ENCODE data around the gene KCNMB4.
"Not testable (repeated sequence)": the region's sequence is repeated elsewhere in the genome, so short reads cannot be mapped to it uniquely, and the experiment has no call there.

KCNMB4 gene

DNA sequence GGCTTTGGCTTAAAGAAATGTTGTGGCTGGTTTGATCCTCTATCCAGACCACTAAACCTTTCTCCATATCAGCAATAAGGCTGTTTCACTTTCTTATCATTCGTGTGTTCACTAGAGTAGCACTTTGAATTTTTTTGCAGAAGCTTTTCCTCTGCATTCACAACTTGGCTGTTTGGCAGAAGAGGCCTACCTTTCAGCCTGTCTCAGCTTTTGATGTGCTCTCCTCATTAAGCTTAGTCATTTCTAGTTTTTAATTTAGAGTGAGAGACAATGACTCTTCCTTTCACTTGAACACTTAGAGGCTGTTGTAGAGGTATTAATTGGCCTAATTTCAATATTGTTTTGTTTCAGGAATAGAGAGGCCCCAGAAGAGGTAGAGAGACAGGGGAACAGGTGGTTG is 13.8 kb downstream of the KCNMB4 start:
- no peak for DNase-seq

DNA sequence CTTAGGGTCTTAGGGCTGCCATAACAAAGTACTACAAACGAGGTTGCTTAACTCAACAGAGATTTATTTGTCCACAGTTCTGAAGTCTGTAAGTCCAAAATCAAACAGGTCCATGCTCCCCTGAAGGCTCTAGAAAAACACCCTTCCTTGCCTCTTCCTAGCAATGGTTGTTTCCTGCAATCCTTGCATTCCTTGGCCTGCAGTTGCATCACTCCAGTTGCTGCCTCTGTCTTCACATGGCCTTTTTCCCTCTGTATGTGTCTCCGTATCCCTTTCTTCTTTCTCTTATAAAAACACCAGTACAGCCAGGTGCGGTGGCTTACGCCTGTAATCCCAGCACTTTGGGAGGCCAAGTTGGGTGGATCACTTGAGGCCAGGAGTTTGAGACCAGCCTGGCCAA is 17.4 kb downstream of the KCNMB4 start:
- DNase-seq, result no peak

DNA sequence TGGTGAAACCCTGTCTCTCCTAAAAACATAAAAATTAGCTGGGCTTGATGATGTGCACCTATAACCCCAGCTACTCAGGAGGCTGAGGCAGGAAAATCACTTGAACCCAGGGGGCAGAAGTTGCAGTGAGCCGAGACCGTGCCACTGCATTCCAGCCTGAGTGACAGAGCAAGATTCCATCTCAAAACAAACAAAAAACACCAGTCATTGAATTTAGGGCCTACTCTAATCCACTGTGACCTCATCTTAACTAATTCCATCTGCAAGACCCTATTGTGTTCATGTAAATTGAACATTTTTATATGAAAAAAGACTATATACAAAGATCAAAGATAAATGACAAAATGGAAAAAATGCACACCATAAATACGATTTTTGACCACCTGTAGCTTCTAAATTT is 17.8 kb downstream of the KCNMB4 start:
- no peak for DNase-seq

DNA sequence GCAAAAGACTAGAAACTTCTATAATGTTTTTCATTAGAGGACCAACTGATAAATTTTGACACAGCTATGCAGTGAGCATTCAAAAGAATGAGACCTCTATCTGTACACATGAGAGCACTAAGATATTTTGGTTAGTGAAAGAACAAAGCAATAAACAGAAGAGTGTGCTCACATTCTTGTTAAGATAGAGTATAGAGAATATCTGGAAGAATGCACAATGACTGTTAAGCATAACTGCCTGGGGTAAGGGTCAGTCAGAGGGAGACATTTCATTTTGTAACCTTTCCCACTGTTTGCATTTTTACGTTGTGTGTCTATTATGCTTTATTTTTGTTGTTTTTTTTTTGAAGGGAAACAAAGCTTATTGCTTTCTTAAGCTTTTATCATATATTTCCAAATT is 20.7 kb downstream of the KCNMB4 start:
- no peak for DNase-seq

DNA sequence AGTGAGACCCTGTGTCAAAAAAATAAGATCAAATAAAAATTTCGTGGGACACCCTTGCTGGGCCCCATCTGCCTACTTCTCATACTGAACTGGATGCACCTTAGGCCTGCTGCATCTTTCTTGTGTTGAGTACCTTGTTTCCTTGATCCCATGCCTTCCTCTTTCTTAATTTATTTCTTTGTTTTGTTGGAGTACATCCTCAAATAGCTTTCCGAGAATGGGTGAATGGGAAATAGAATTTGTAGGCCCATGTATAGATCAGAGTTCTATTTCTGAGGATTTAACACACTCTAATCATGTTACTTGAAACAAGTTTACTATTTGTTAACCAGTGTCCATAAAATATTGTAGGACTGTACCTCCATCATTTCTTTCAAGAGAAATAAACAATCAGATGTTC is 23.6 kb downstream of the KCNMB4 start:
- no peak for DNase-seq

DNA sequence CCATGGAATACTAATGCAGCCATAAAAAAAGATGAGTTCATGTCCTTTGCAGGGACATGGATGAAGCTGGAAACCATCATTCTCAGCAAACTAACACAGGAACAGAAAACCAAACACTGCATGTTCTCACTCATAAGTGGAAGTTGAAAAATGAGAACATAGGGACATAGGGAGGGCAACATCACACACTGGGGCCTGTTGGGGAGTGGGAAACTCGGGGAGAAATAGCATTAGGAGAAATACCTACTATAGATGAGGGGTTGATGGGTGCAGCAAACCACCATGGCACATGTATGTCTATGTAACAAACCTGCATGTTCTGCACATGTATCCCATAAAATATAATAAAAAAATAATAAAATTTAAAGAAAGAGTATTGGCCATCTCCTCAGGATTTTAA is 26.5 kb downstream of the KCNMB4 start:
- not testable (repeated sequence) for DNase-seq

DNA sequence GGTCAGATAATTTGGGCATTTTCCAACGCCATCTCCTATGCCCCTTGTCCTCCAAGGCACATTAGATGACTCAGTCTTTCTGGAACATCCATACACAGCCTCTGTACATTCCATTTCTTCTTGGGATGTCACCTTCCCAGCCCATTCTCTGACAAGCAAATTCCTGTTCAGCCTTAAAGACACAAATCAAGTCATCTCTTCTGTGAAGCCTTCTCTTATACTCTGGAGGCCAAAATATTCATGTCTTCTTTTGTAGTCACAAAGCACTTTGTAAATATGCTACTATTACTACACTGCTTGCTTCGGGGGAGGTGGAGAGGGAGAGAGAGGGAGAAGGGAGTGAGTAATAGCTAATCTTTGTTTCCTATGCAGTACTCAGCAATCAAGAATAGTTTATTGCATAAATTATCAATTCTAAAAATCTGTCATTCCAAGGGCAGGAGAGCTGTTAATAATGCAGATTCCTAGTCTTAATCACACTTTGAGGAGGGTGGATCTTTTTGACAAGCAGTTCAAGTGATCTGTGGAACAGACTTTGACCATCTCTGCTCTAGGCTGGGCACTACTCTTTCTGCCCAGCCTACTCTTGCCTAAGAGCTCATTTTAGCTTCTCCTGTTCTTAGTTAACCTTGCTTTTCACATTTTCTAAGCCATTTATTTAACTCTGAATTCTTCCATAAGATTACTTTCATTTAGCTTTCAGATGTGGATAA is 27.9 kb downstream of the KCNMB4 start:
- no peak for DNase-seq

DNA sequence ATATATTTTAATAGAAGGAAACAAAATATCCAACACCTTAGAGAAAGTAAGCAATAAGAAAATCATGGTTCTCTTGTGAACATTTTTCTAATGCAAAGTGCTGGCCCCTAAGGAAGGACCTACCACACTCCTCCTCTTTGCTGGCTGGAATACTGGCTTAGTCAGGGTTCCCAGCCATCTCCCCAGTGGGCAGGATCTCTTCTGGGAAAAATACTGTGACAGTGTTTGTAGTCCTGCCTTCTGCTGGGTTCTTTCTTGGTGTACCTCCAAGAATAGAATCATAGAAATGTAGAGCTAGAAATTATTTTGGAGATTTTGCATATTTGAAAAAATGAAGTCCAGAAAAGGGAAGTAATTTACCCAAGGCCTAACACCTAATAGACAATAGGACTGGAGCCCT is 31.9 kb downstream of the KCNMB4 start:
- no peak for DNase-seq

DNA sequence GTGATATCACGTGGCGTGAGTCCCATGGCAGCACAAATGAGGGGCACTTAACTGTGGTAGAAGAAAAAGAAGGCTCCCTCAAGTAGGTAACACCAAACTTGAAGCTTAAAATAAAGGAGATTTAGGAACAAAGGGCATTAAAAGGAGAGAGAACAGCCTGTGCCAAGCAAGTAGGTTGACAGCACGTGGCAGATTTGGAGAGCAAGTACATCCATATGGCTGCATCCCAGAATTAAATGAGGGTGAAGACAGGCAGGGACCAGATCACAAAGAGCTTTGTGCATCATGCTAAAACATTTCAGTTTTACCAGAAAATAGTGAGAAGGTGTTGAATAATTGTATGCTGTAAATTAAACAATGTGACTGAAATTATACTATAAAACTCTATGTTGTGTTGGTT is 32.8 kb downstream of the KCNMB4 start:
- no peak for DNase-seq

DNA sequence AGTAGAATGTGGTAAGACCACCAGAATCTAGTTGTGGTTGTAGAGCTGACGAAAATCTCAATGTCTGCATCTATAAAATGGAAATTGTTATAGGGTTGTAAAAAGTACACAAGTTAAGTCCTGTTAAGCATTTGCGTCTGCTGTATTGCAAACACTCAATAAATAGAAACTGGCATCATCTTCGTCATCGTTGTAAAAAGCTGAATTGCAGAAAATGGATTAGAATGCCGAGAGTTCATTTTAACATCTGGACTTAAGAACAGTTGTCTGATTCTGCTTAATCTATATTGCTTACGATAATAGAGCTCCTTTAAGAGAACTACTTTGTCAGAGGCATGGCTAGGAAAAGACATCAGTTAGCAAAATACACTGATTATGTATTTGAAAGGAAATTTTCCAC is 33.2 kb downstream of the KCNMB4 start:
- DNase-seq, result no peak

DNA sequence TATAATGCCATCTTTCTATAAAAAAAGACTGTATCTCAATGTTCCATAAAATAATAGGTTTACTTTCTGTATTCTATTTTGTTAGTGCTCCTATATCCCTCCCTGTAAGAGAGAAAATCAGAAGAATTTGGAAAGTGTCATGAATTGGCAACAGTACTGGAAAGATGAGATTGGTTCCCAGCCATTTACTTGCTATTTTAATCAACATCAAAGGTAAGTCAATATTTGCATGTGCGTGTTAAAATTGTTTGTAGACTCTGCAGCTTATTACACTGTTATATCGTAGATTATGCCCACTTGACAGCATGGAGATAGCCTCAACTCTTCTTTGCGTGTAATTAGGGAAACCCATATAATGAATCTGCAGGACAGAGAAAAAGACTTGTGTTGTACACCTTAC is 34.0 kb downstream of the KCNMB4 start:
- DNase-seq, result no peak

DNA sequence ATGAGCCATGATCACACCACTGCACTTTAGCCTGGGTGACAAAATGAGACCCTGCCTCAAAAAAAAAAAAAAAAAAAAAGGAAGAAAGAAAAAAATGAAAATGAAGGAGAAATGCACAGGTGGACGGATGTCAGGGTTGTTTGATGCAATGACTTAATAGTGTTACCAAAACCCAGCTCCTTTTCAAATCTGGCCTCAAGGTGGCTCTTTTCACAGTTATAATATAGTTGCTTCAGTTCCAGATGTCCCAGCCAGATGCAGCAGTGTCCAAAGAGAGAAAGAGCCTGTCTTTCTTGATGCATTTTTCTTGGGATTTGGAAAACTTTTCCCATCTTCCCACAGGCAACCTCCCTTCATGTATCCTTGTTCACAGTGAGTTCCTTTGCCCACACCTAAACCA is 36.5 kb downstream of the KCNMB4 start:
- DNase-seq, result no peak

DNA sequence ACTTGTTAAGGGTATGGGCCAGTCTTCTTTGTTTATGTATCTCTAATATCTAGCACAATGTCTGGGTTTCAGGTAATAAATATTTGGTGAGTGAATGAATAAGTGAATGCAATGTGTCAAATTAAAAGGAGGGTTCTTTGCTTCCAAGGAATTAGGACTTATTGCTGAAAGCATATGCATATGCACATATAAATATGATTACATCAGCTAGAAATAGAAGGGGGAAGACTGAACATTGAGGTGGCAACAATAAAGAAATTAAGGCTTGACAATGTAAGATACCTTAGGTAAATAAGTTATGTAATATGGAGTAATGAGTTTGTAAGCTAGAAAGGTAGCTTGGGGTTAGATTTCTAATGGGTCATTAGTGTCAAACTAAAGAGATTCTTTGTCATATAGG is 37.7 kb downstream of the KCNMB4 start:
- no peak for DNase-seq

DNA sequence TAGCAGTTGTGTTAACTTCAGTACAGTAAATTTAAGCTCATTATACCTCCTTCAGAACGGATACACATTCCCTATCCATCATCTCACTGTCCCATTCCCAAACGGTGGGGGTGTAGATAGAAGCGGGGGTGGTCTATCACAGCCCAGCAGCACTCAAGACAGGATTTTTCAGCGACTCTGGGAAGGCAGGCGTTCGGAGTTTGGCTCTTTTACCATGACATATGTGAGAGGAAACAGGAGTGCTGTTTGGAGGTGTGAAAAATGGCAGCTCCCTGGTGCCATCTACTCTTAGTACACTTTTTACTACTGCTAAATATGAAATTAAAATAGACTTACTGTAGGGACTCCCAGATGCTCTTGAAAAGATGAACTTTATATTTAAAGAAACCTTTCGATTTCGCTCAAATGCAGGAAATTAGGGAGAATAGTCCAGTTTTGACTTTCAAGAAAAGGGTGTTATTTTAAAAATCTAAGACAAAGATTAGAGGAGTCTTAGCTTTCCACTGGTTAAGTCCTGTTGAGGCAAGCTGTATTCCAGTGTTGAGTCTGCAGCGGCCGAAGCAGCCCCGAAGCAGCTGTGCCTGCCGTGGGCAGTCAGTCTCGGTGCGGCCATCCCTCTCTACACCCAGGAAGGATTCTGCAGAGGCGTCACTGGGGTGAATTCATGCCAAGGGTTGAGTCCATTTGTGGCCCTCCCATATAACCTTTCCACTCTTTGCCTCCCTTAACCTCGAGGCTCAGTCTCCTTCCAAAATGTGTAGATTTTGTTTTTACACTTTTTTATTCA is 42.1 kb downstream of the KCNMB4 start:
- DNase-seq, result no peak

DNA sequence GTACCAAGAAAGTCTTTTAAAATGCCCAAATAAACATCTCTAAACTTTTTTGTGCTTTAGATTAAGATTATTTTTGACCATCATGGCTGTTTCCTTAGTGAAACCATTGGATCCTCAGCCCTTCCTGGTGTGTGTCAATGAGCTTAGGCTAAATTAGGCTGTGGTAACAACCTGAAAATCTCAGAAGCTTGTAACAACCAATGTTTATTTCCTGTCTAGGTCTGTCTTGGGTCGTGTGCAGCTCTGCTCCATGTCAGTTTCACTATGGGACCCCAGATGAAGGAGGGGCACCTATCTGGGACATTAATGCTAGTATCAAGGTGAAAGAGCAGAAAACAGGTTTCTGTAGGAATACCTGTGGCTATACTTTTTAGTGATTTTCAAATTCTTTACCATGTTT is 49.9 kb downstream of the KCNMB4 start:
- no peak for DNase-seq

DNA sequence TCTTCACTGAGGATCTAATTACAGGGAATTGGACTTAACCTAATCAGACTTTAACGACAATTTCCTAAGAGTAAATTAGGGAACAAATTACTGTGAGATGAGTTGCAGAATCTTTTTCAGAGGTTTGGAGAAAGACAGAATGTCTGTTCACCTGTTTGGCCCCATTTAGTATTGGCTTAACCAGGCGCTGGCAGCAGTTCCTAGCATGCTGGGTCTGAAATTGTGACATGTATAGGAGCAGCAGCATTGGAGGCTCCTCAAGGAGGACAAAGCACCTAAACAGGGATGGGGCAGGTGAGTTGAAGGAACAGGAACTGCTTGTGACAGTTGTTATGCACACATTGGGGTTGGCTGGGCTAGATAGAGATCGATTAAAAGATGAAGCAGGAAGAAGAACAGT is 51.0 kb downstream of the KCNMB4 start:
- DNase-seq, result no peak

DNA sequence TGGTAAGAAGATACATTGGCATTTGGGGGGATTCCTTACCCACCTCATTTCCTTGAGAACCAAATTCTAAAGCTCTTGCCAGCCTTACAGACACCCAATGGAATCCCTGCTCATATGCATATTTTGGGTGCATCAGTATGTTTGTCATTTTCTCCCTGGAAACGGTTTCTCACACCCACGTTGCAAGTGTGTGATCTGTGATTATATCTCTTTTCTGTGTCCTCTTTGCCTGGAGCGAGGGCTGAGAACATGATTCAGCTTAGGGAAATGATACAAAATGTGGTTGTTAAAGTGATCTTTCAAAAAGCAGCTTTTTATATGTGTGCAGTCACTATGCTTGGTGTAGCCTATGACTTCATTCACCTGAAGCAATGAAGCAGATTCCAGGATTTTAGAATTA is 52.0 kb downstream of the KCNMB4 start:
- DNase-seq, result no peak

DNA sequence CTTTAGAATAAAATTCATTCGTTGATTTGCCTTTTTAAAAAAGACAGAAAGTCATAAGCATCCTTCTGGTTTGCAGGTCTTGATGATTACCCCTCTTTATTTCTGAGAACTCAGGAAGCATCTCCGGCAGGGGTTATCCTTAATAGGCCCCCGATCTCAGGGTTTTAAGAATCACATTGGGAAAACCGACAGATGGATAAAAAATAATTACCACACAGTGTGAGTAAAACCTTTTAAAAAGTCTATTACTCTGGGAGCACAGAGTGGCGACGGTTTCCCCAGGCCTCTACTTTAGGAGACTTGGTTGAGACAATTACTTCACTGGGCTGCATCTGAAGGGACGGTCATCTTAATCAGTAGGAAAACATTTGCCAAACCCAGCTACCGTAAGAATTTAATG is 56.5 kb downstream of the KCNMB4 start:
- DNase-seq, result no peak

DNA sequence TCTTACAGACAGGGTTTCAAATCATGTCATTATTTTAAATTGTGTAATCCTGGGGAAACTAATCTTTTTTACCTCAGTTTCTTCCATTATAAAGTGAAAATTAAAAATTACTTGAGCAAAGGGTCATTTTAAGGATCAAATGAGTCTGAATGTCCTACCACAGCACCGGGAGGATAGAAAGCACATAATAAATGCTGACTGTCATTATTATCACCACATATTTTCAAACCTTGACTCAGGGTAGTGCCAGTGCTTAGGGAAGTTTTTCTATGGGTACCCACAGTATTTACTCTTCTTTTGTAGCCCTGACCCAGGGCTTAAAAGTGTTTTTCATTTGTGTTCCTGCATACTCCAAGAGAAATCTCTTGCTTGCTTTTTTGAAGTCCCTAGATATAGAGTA is 60.5 kb downstream of the KCNMB4 start:
- no peak for DNase-seq

DNA sequence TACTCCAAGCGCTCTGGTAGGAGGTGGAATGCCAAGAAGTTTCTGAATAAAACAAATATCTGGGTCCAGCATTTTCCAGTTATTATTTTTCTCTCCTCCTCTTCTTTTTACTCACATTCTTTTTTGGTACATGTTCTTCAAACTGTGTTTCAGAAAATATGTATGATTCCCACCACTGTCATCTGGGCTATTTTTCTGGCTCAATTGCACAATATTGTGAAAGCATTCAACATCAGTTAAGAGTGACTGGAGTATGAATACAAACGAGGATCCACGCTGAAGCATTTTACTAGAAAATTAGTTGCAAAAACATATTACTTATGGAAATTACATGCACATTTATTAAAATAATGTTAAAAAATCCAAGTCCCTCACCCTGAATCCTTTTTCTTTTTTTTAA is 61.5 kb downstream of the KCNMB4 start:
- DNase-seq, result no peak

DNA sequence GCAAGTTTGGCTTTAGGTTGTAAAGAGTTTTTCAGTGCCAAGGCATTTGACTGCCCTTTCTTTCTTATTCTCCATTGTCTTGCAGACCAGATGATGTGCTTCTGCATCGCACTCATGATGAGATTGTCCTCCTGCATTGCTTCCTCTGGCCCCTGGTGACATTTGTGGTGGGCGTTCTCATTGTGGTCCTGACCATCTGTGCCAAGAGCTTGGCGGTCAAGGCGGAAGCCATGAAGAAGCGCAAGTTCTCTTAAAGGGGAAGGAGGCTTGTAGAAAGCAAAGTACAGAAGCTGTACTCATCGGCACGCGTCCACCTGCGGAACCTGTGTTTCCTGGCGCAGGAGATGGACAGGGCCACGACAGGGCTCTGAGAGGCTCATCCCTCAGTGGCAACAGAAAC is 64.3 kb downstream of the KCNMB4 start:
- no peak for DNase-seq

DNA sequence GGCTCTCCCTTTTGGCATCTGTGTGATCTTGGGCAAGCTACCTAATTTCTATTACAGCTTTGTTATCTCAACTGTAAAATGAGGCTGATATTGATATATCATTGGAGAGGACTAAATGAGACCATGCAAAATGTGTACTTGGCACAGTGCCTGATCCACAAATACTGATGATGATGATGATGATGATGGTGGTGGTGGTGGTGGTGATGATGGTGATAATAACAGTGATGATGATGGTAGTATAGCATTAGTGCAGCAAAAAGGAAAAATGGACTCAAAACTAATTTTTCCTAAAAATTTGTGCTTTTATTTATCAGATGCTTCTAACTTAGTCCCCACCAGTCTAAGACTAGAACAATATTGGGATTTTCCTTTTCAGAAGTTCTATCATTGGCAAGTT is 70.7 kb downstream of the KCNMB4 start:
- no peak for DNase-seq

DNA sequence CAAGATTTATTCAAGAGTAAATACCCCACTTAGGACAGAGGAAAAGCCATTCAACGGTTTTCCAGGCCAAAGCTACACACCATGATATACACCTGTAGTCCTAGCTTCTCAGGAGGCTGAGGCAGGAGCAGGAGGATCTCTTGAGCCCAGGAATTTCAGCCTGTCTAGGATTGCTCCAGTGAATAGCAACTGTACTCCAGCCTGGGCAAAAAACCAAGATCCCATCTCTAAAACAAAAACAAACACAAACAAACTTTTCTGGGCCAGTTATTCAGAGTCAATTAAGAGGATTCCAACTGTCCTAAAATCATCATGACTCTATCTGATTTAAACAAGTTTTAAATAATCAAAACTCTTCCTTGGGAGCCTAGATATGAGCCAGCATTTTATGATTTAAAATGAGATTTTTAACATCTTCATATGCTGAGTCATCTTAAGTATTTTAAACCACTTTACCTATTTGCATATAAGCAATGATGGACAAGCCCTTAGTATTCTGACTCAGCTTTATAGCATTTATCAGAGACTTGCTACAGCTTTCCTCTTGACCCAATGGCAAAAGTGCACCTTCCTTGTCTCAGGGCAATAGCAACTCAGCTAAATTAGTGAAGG is 77.1 kb downstream of the KCNMB4 start:
- no peak for DNase-seq

DNA sequence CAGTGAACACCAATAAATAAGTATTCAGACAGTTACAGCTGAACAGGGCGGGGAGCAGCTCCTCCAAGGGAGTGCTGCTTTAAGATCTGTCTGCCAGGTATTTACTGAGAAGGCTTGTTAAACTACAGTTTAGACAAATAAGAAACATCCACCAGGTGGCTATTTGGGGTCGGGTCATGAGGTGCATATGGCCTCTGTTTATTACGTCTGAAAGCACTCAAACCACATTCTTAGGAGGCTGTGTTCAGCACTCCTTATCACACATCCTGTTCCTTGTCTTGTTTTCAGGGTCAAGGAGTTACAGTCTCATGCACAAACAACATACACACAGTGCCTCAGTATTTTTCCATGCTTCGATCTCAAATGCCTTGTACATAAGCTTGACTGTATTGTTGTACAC is 78.8 kb downstream of the KCNMB4 start:
- no peak for DNase-seq
